Transverse colon (tissue), 4 donors: Measurements from ENCODE around the gene VSX1. TPM values are rescaled to one million over a fixed set of nuclear protein-coding genes. Genes with fewer than 3 reads are reported as not detected.

Experiments used
- DNase-seq: peaks from one replicate; pipeline ENCODE4 v3.0.0-alpha.2; 2019
- H3K27ac ChIP-seq, 4 donors: fragments of 200-600 bp; sonication (generic); 2 replicates each; pipeline ENCODE4 v1.5.1; 2016 to 2018; ENCODE audit warnings: inconsistent platforms in 4 of 4
- H3K27me3 ChIP-seq: fragments of 200-600 bp; sonication (generic); 2 replicates; pipeline ENCODE4 v1.5.1; 2017; ENCODE audit warnings: inconsistent platforms
- H3K36me3 ChIP-seq, 4 donors: fragments of 200-600 bp; sonication (generic); 2 replicates each; pipeline ENCODE4 v1.5.1; 2017 to 2019; ENCODE audit warnings: inconsistent platforms in 4 of 4
- H3K4me1 ChIP-seq, 4 donors: fragments of 200-600 bp; sonication (generic); 2 replicates each; pipeline ENCODE4 v1.5.1; 2017 to 2020; ENCODE audit warnings: inconsistent platforms in 4 of 4
- H3K4me3 ChIP-seq, 4 donors: fragments of 200-600 bp; sonication (generic); 1 replicate in 1 of 4; 2 replicates in 3 of 4; pipeline versions ENCODE4 v1.5.1 to v1.6.1; 2017 to 2019; ENCODE audit warnings: inconsistent platforms in 4 of 4
- H3K9me3 ChIP-seq, 2 donors: fragments of 200-600 bp; sonication (generic); 2 replicates each; pipeline ENCODE4 v1.5.1; 2017 to 2019; ENCODE audit warnings: inconsistent platforms in 2 of 2
- CTCF ChIP-seq, 5 experiments: fragments of 200-600 bp in 3 of 5; fragments of 450-650 bp in 2 of 5; sonication (generic) in 3 of 5; IDR thresholded peaks; 1 replicate in 2 of 5; 2 replicates in 3 of 5; pipeline ENCODE4 v1.5.1; 2016 to 2017; ENCODE audit warnings: antibody characterized with exemption in 5 of 5, inconsistent platforms in 3 of 5, mild to moderate bottlenecking in 2 of 5, moderate library complexity in 1 of 5
- EP300 ChIP-seq: sonication (generic); formaldehyde crosslinking; IDR thresholded peaks from one replicate; pipeline ENCODE4 v1.6.1; 2017; ENCODE audit warnings: antibody characterized with exemption, low read depth
- POLR2A ChIP-seq: fragments of 450-650 bp; IDR thresholded peaks from one replicate; pipeline ENCODE4 v1.6.1; 2016; ENCODE audit warnings: antibody characterized with exemption, mild to moderate bottlenecking, moderate library complexity
- POLR2AphosphoS5 ChIP-seq, 3 donors: sonication (generic); formaldehyde crosslinking; IDR thresholded peaks; one replicate each; pipeline ENCODE4 v1.6.1; 2016; ENCODE audit warnings: antibody characterized with exemption in 3 of 3
- WGBS, 2 donors: methylation state at CpG; one replicate each; pipeline ENCODE4 v1.1.5; 2018; ENCODE audit warnings: low coverage in 1 of 2; 5-methylcytosine and 5-hydroxymethylcytosine counted together
- in situ Hi-C, 4 donors: fragments of 200-750 bp; cut with MboI; loops; one replicate each; pipeline versions ENCODE4 v1.15.0 to v1.15.1; 2017; ENCODE audit warnings: low sequenced_read_pairs in 3 of 4, low pct_ligation_motif_present in 1 of 4, low pct_unique_long_range_greater_than_20kb in 1 of 4
- intact Hi-C: fragments of 100-400 bp; cut with DNase I; formaldehyde crosslinking; loops from one replicate; pipeline ENCODE4 v1.15.1; 2023; ENCODE audit warnings: low total_unique reads
- total RNA-seq, 4 donors: library from RNA; depleted of rRNA; stranded (reverse); fragments of >200 nt; gene quantifications; one replicate each; pipeline ENCODE4 v1.1.0, GENCODE V29; 2016

The VSX1 gene
- under 1 TPM in 1 of 4 donors, not detected in 3; 0.16 TPM for total RNA-seq

- TF ChIP-seq POLR2A (no peak), EP300 (no peak), CTCF (IDR thresholded peaks at IDR 0.05) (no peak), POLR2AphosphoS5 (IDR thresholded peaks at IDR 0.05) (no peak)
- peaks cover 11 to 43% (median 21%) of the 10 kb centered on the region in 4 donors for H3K4me1 ChIP-seq
- DNase-seq: no peak
- peaks cover 99% of the 10 kb centered on the region for H3K27me3 ChIP-seq
- no peaks in the 10 kb centered on the region for H3K36me3 ChIP-seq
- H3K9me3 ChIP-seq: no peaks in the 10 kb centered on the region
- WGBS, 2 donors: 20% methylated on average over 39 of the region's 67 CpGs; no CpG with 5 or more reads in 1 of the 2 donors
- no peak within 1 kb of the TSS for H3K27ac ChIP-seq
- in situ Hi-C loops (no loop called here), intact Hi-C loops (loop anchor here (10.0 kb wide), 1 partner anchor 93 kb away; no protein-coding TSS in a partner anchor)
- no peak within 1 kb of the TSS for H3K4me3 ChIP-seq
Observed at GRCh38 chr20:25081730-25082497, at the start of gene VSX1. Gene VSX1, minus strand, starts transcription at chr20:25082141. Its CDS starts 45 bp downstream, at chr20:25082096.

- WGBS, 2 donors: 82% methylated on average over 7 of the region's 7 CpGs; no CpG with 5 or more reads in 1 of the 2 donors
- H3K4me1 ChIP-seq: no peaks in the 10 kb centered on the region
- no peaks in the 10 kb centered on the region for H3K27me3 ChIP-seq
- in situ Hi-C loops: no loop called here
- no peaks in the 10 kb centered on the region for H3K36me3 ChIP-seq
- H3K27ac ChIP-seq: no peak overlapping the region
- no peak overlapping the region for H3K4me3 ChIP-seq
- H3K9me3 ChIP-seq: no peaks in the 10 kb centered on the region
- intact Hi-C loops: no loop called here
- no peak for TF ChIP-seq POLR2A
- no peak for TF ChIP-seq POLR2AphosphoS5 (IDR thresholded peaks at IDR 0.05)
- no peak for TF ChIP-seq EP300
- TF ChIP-seq CTCF (IDR thresholded peaks at IDR 0.05): no peak
- DNase-seq: no peak
Observed at GRCh38 chr20:25129908-25130307, 48.0 kb upstream of the VSX1 start.

- in situ Hi-C loops (no loop called here), intact Hi-C loops (no loop called here)
- no peaks in the 10 kb centered on the region for H3K4me1 ChIP-seq
- WGBS, 2 donors: 93% methylated on average over 6 of the region's 6 CpGs; no CpG with 5 or more reads in 1 of the 2 donors
- H3K27me3 ChIP-seq: no peaks in the 10 kb centered on the region
- no peak overlapping the region for H3K27ac ChIP-seq
- no peaks in the 10 kb centered on the region for H3K36me3 ChIP-seq
- TF ChIP-seq EP300 (no peak), POLR2A (no peak), POLR2AphosphoS5 (IDR thresholded peaks at IDR 0.05) (no peak), CTCF (IDR thresholded peaks at IDR 0.05) (no peak)
- no peak overlapping the region for H3K4me3 ChIP-seq
- no peaks in the 10 kb centered on the region for H3K9me3 ChIP-seq
- no peak for DNase-seq
Observed at GRCh38 chr20:25129428-25129827, 47.5 kb upstream of the VSX1 start.

- intact Hi-C loops: no loop called here
- Histone ChIP-seq H3K4me1 (no peaks in the 10 kb centered on the region), H3K9me3 (no peaks in the 10 kb centered on the region), H3K27me3 (no peaks in the 10 kb centered on the region), H3K27ac (no peak overlapping the region), H3K4me3 (no peak overlapping the region), H3K36me3 (no peaks in the 10 kb centered on the region)
- in situ Hi-C loops: no loop called here
- 76 to 77% methylated on average over 5 of the region's 5 CpGs for WGBS, 2 donors
- TF ChIP-seq EP300 (no peak), CTCF (IDR thresholded peaks at IDR 0.05) (no peak), POLR2AphosphoS5 (IDR thresholded peaks at IDR 0.05) (no peak), POLR2A (no peak)
- no peak for DNase-seq
Observed at GRCh38 chr20:25128649-25129048, 46.7 kb upstream of the VSX1 start.
